WTC11 (cell line): Measurements from ENCODE around the gene FGB. TPM values are rescaled to one million over a fixed set of nuclear protein-coding genes. Genes with fewer than 3 reads are reported as not detected.

ENCODE experiments used
- ATAC-seq: fragments of 200-7000 bp; cut with Tn5 transposase; 2 replicates; pipeline ENCODE4 v1.10.0; 2021; ENCODE audit warnings: mild to moderate bottlenecking, moderate library complexity
- CTCF ChIA-PET: fragments of 300-600 bp; sonication (Branson Sonifier 250); formaldehyde crosslinking; loops from one replicate; lab custom pipeline; 2021; ENCODE audit warnings: antibody characterized with exemption; lab: Charles Lee
- POLR2A ChIA-PET: fragments of 350-600 bp; sonication (Branson Sonifier 250); formaldehyde crosslinking; loops from one replicate; lab custom pipeline; 2021; ENCODE audit warnings: antibody characterized with exemption; lab: Charles Lee
- DNase-seq: peaks from one replicate; pipeline ENCODE4 v3.0.0; 2021; ENCODE audit warnings: low spot score
- H3K27ac Mint-ChIP-seq: 2 replicates; pipeline ENCODE4 v1.8.0; 2021; ENCODE audit warnings: mixed read lengths
- H3K27me3 Mint-ChIP-seq: 2 replicates; pipeline ENCODE4 v1.8.0; 2021; ENCODE audit warnings: low read depth, mild to moderate bottlenecking, moderate library complexity, mixed read lengths
- H3K36me3 Mint-ChIP-seq: 2 replicates; pipeline ENCODE4 v1.8.0; 2021; ENCODE audit warnings: mixed read lengths
- H3K4me1 Mint-ChIP-seq: 2 replicates; pipeline ENCODE4 v1.8.0; 2022; ENCODE audit warnings: mixed read lengths
- H3K4me3 Mint-ChIP-seq: 2 replicates; pipeline ENCODE4 v1.8.0; 2021; ENCODE audit warnings: mild to moderate bottlenecking, moderate library complexity, mixed read lengths
- H3K9me3 Mint-ChIP-seq: 2 replicates; pipeline ENCODE4 v1.8.0; 2021; ENCODE audit warnings: mixed read lengths
- ATF6 ChIP-seq: sonication (generic); formaldehyde crosslinking; IDR thresholded peaks from 2 replicates; pipeline ENCODE4 v1.8.1; 2023; ENCODE audit warnings: mild to moderate bottlenecking, missing genetic modification reagents
- CDX4 ChIP-seq: fragments of 250-450 bp; sonication (Bioruptor Pico); IDR thresholded peaks from 2 replicates; pipeline ENCODE4 v1.9.0; 2021; ENCODE audit warnings: moderate library complexity, mild to moderate bottlenecking, inconsistent platforms, borderline replicate concordance
- CREM ChIP-seq: sonication (generic); formaldehyde crosslinking; IDR thresholded peaks from 2 replicates; pipeline ENCODE4 v1.8.1; 2022; ENCODE audit warnings: mild to moderate bottlenecking, missing genetic modification reagents, moderate library complexity
- CTCF ChIP-seq: fragments of 200-600 bp; IDR thresholded peaks from 2 replicates; pipeline ENCODE4 v1.8.0; 2022; ENCODE audit warnings: antibody characterized with exemption
- EMX1 ChIP-seq: fragments of 250-450 bp; sonication (Bioruptor Pico); IDR thresholded peaks from 2 replicates; pipeline ENCODE4 v1.8.0; 2021; ENCODE audit warnings: mild to moderate bottlenecking
- ERG ChIP-seq: fragments of 250-450 bp; sonication (Bioruptor Pico); IDR thresholded peaks from 2 replicates; pipeline ENCODE4 v1.8.0; 2021; ENCODE audit warnings: mild to moderate bottlenecking
- ETV6 ChIP-seq: sonication (generic); formaldehyde crosslinking; IDR thresholded peaks from 2 replicates; pipeline ENCODE4 v1.8.1; 2022; ENCODE audit warnings: mild to moderate bottlenecking, missing genetic modification reagents
- FOXJ3 ChIP-seq: sonication (generic); formaldehyde crosslinking; IDR thresholded peaks from 2 replicates; pipeline ENCODE4 v1.9.0; 2021; ENCODE audit warnings: missing genetic modification reagents, mild to moderate bottlenecking, borderline replicate concordance
- HMGA2 ChIP-seq: fragments of 250-450 bp; sonication (Bioruptor Pico); IDR thresholded peaks from 2 replicates; pipeline ENCODE4 v1.4.0; 2021; ENCODE audit warnings: mild to moderate bottlenecking, moderate library complexity
- IRF2 ChIP-seq: sonication (generic); formaldehyde crosslinking; IDR thresholded peaks from 2 replicates; pipeline ENCODE4 v1.8.0; 2022; ENCODE audit warnings: low read depth, missing genetic modification reagents, borderline replicate concordance
- NFE2L1 ChIP-seq: sonication (generic); formaldehyde crosslinking; IDR thresholded peaks from 2 replicates; pipeline ENCODE4 v1.8.1; 2023; ENCODE audit warnings: missing genetic modification reagents
- NR3C1 ChIP-seq: sonication (generic); formaldehyde crosslinking; conservative IDR thresholded peaks from 2 replicates; pipeline ENCODE4 v1.8.1; 2023; ENCODE audit warnings: low read depth, mild to moderate bottlenecking, missing genetic modification reagents
- PREB ChIP-seq: sonication (generic); formaldehyde crosslinking; IDR thresholded peaks from 2 replicates; pipeline ENCODE4 v1.8.1; 2022; ENCODE audit warnings: mild to moderate bottlenecking, missing genetic modification reagents, moderate library complexity, borderline replicate concordance
- SP1 ChIP-seq: sonication (generic); formaldehyde crosslinking; conservative IDR thresholded peaks from 2 replicates; pipeline ENCODE4 v1.8.1; 2022; ENCODE audit warnings: missing genetic modification reagents
- ZNF263 ChIP-seq: sonication (generic); formaldehyde crosslinking; IDR thresholded peaks from 2 replicates; pipeline ENCODE4 v1.8.1; 2022; ENCODE audit warnings: low read depth, mild to moderate bottlenecking, moderate library complexity, missing genetic modification reagents
- ZNF532 ChIP-seq: fragments of 250-450 bp; sonication (Bioruptor Pico); IDR thresholded peaks from 2 replicates; pipeline ENCODE4 v1.9.0; 2021; ENCODE audit warnings: mild to moderate bottlenecking, borderline replicate concordance
- ZNF671 ChIP-seq: fragments of 250-450 bp; sonication (Bioruptor Pico); IDR thresholded peaks from 2 replicates; pipeline ENCODE4 v1.8.0; 2021; ENCODE audit warnings: mild to moderate bottlenecking
- total RNA-seq: library from RNA; stranded (reverse); gene quantifications from 3 replicates; pipeline ENCODE4 v1.2.3, GENCODE V29; 2021
- TF ChIP-seq, protein P1 (sequence below): sonication (generic); formaldehyde crosslinking; IDR thresholded peaks from 2 replicates; pipeline ENCODE4 v1.8.0; 2023; ENCODE audit warnings: missing genetic modification reagents
- TF ChIP-seq, protein P2 (sequence below): fragments of 250-450 bp; sonication (Bioruptor Pico); IDR thresholded peaks from 2 replicates; pipeline ENCODE4 v1.9.0; 2021; ENCODE audit warnings: mild to moderate bottlenecking
- TF ChIP-seq, protein P3 (sequence below): sonication (generic); formaldehyde crosslinking; IDR thresholded peaks from 2 replicates; pipeline ENCODE4 v1.8.0; 2022; ENCODE audit warnings: mild to moderate bottlenecking, missing genetic modification reagents

Gene FGB
- total RNA-seq, 1 experiment from 2014 or later = 2.3 TPM

DNA sequence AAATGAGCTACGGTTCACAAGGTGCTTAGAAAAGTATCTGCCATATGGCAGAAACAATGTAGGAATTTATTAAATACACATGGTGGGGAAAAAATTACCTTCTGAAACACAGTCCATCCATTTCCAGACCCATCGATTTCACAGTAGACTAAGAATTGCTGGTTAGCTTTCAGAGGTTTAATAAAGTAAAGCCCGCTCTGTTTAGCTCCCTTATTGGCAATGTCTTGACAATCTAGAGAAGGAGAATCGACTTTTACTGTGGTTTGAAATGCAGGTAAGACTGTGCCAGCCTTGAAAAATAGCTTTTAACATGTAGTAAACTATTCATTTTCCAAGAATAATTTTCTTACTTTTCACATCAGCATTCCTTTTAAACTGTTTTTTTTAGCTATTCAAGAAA, 46.7 kb downstream of the FGB start:
- ATAC-seq = no peak
- H3K9me3 Mint-ChIP-seq = no peaks in the 10 kb centered on the region
- H3K4me1 Mint-ChIP-seq = peaks cover 4% of the 10 kb centered on the region; the same call in 1 of the 2 replicates
- ChIA-PET CTCF (interaction anchor here (1.5 to 2.9 kb wide), 2 partner anchors 9 to 50 kb away, joined by 8 to 26 read pairs; no protein-coding TSS in a partner anchor), POLR2A (no interaction called here)
- no peak overlapping the region for H3K27ac Mint-ChIP-seq
- H3K4me3 Mint-ChIP-seq = no peak overlapping the region
- no peak for DNase-seq
- H3K27me3 Mint-ChIP-seq = no peaks in the 10 kb centered on the region
- H3K36me3 Mint-ChIP-seq = no peaks in the 10 kb centered on the region
- no peak for TF ChIP-seq ETV6 (CRISPR knock-in tag)
- TF ChIP-seq FOXJ3 = no peak
- TF ChIP-seq CTCF = no peak
- TF ChIP-seq ZNF671 (CRISPR knock-in tag) = no peak
- TF ChIP-seq HMGA2 (CRISPR knock-in tag) = no peak
- no peak for TF ChIP-seq ERG
- TF ChIP-seq NFE2L1 = no peak
- TF ChIP-seq SP1 (CRISPR knock-in tag) = no peak
- TF ChIP-seq NR3C1 (CRISPR knock-in tag) = no peak
- TF ChIP-seq PREB (CRISPR knock-in tag) = no peak
- no peak for TF ChIP-seq EMX1 (CRISPR knock-in tag)
- TF ChIP-seq CREM (CRISPR knock-in tag) = no peak

DNA sequence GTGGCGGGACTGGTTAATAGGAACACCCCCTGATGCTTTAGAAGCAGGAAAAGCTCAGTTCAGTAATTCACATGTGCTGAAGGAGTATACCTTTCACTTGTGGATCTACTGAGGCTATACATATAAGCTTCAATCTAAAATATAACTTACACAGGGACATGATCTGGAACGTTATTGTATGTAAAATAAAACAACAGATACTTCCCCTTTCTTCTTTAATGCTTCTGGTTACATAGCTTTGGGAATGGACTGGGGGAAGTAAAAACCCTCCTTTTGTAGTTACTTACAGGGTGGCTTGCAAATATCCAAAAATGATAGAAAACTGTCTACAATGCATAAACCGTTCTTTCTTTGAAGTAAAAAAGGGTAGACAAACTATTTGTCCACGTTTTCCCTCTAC, 47.8 kb downstream of the FGB start:
- no peaks in the 10 kb centered on the region for H3K4me1 Mint-ChIP-seq
- ATAC-seq = no peak
- TF ChIP-seq ATF6 (CRISPR knock-in tag) = no peak
- no peak for TF ChIP-seq SP1 (CRISPR knock-in tag)
- TF ChIP-seq, protein P1, sequence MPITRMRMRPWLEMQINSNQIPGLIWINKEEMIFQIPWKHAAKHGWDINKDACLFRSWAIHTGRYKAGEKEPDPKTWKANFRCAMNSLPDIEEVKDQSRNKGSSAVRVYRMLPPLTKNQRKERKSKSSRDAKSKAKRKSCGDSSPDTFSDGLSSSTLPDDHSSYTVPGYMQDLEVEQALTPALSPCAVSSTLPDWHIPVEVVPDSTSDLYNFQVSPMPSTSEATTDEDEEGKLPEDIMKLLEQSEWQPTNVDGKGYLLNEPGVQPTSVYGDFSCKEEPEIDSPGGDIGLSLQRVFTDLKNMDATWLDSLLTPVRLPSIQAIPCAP (CRISPR knock-in tag) = no peak
- TF ChIP-seq IRF2 (CRISPR knock-in tag) = no peak
- no peak for TF ChIP-seq CDX4 (CRISPR knock-in tag)
- no peak for TF ChIP-seq ERG
- TF ChIP-seq, protein P2, sequence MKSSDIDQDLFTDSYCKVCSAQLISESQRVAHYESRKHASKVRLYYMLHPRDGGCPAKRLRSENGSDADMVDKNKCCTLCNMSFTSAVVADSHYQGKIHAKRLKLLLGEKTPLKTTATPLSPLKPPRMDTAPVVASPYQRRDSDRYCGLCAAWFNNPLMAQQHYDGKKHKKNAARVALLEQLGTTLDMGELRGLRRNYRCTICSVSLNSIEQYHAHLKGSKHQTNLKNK (CRISPR knock-in tag) = no peak
- TF ChIP-seq ZNF263 (CRISPR knock-in tag) = no peak
- no peak for TF ChIP-seq ZNF532
- TF ChIP-seq, protein P3, sequence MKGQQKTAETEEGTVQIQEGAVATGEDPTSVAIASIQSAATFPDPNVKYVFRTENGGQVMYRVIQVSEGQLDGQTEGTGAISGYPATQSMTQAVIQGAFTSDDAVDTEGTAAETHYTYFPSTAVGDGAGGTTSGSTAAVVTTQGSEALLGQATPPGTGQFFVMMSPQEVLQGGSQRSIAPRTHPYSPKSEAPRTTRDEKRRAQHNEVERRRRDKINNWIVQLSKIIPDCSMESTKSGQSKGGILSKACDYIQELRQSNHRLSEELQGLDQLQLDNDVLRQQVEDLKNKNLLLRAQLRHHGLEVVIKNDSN (CRISPR knock-in tag) = no peak

More for the DNA sequence above, 47.8 kb downstream of the FGB start:
- Mint-ChIP-seq H3K27me3 (no peaks in the 10 kb centered on the region), H3K4me3 (no peak overlapping the region), H3K27ac (no peak overlapping the region), H3K9me3 (no peaks in the 10 kb centered on the region), H3K36me3 (no peaks in the 10 kb centered on the region)
- DNase-seq = no peak
- ChIA-PET POLR2A (no interaction called here), CTCF (interaction anchor here (0.7 to 2.9 kb wide), 2 partner anchors 8 to 52 kb away, joined by 3 to 26 read pairs; no protein-coding TSS in a partner anchor)
